Suprapubic skin (tissue), 4 donors: Measurements from ENCODE around the gene LTC4S. TPM values are rescaled to one million over a fixed set of nuclear protein-coding genes. Genes with fewer than 3 reads are reported as not detected.
A peak's percentile ranks its signal among the peaks of the same experiment; 100 is the strongest.

Experiments
- DNase-seq, 2 donors: peaks; one replicate each; pipeline ENCODE4 v3.0.0-alpha.2; 2019; ENCODE audit warnings: low spot score in 2 of 2
- H3K27ac ChIP-seq: fragments of 200-600 bp; sonication (generic); one replicate; pipeline ENCODE4 v1.5.1; 2019
- H3K27me3 ChIP-seq: fragments of 200-600 bp; sonication (generic); one replicate; pipeline ENCODE4 v1.5.1; 2019
- H3K36me3 ChIP-seq: fragments of 200-600 bp; sonication (generic); one replicate; pipeline ENCODE4 v1.5.1; 2019
- H3K4me1 ChIP-seq: fragments of 200-600 bp; sonication (generic); one replicate; pipeline ENCODE4 v1.5.1; 2019
- H3K4me3 ChIP-seq: fragments of 200-600 bp; sonication (generic); one replicate; pipeline ENCODE4 v1.5.1; 2019; ENCODE audit warnings: mild to moderate bottlenecking
- H3K9me3 ChIP-seq: fragments of 200-600 bp; sonication (generic); one replicate; pipeline ENCODE4 v1.5.1; 2019
- EP300 ChIP-seq: sonication (generic); formaldehyde crosslinking; IDR thresholded peaks from one replicate; pipeline ENCODE4 v1.6.1; 2017; ENCODE audit warnings: antibody characterized with exemption
- POLR2A ChIP-seq, 2 donors: fragments of 450-650 bp; IDR thresholded peaks; one replicate each; pipeline ENCODE4 v1.6.1; 2017; ENCODE audit warnings: antibody characterized with exemption in 2 of 2, mild to moderate bottlenecking in 2 of 2, moderate library complexity in 2 of 2
- POLR2AphosphoS5 ChIP-seq, 3 donors: sonication (generic); formaldehyde crosslinking; IDR thresholded peaks; one replicate each; pipeline ENCODE4 v1.6.1; 2017; ENCODE audit warnings: antibody characterized with exemption in 3 of 3
- WGBS: methylation state at CpG from one replicate; pipeline ENCODE4 v1.1.5; 2018; 5-methylcytosine and 5-hydroxymethylcytosine counted together
- total RNA-seq, 4 donors: library from RNA; depleted of rRNA; stranded (reverse); fragments of >200 nt; gene quantifications; one replicate each; pipeline ENCODE4 v1.1.0, GENCODE V29; 2016
- TF ChIP-seq, protein P1 (sequence below), 2 donors: fragments of 200-600 bp in 1 of 2; fragments of 450-650 bp in 1 of 2; sonication (generic) in 1 of 2; IDR thresholded peaks; one replicate each; pipeline ENCODE4 v1.5.1; 2016 to 2019; ENCODE audit warnings: antibody characterized with exemption in 2 of 2, mild to moderate bottlenecking in 1 of 2, moderate library complexity in 1 of 2

The LTC4S gene
- total RNA-seq, 4 donors from 2014 or later, result 3.5 to 7.9 (median 4.5) TPM

DNA sequence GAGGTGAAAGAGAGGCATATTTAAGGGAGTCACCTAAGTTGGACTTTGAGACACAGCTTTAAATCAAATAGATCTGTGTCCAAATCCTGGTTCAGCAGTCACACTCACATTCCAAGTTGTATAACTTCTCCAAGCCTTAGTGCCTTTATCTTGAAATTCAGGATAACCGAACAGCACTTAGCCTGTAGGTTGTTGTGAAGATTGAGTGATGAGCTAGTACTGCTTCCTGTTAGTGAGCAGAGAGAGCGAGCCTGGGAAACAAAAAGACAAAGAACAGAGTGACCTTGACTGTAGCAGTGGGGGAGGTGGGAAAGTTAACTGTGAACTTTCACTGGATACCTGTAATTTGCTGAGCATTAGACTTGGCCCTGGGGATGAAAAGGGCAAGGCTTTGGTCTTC is 38.8 kb upstream of the LTC4S start:
- TF ChIP-seq, protein P1, sequence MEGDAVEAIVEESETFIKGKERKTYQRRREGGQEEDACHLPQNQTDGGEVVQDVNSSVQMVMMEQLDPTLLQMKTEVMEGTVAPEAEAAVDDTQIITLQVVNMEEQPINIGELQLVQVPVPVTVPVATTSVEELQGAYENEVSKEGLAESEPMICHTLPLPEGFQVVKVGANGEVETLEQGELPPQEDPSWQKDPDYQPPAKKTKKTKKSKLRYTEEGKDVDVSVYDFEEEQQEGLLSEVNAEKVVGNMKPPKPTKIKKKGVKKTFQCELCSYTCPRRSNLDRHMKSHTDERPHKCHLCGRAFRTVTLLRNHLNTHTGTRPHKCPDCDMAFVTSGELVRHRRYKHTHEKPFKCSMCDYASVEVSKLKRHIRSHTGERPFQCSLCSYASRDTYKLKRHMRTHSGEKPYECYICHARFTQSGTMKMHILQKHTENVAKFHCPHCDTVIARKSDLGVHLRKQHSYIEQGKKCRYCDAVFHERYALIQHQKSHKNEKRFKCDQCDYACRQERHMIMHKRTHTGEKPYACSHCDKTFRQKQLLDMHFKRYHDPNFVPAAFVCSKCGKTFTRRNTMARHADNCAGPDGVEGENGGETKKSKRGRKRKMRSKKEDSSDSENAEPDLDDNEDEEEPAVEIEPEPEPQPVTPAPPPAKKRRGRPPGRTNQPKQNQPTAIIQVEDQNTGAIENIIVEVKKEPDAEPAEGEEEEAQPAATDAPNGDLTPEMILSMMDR (IDR thresholded peaks at IDR 0.05), result no peak
- TF ChIP-seq POLR2AphosphoS5 (IDR thresholded peaks at IDR 0.05) (no peak), POLR2A (IDR thresholded peaks at IDR 0.05) (no peak), EP300 (no peak)
- 83% methylated on average over 2 of the region's 2 CpGs for WGBS
- no peak overlapping the region for H3K27ac ChIP-seq
- DNase-seq, result no peak
- no peaks in the 10 kb centered on the region for H3K36me3 ChIP-seq
- no peaks in the 10 kb centered on the region for H3K9me3 ChIP-seq
- no peaks in the 10 kb centered on the region for H3K27me3 ChIP-seq
- H3K4me3 ChIP-seq, result no peak overlapping the region
- H3K4me1 ChIP-seq, result peaks cover 15% of the 10 kb centered on the region

DNA sequence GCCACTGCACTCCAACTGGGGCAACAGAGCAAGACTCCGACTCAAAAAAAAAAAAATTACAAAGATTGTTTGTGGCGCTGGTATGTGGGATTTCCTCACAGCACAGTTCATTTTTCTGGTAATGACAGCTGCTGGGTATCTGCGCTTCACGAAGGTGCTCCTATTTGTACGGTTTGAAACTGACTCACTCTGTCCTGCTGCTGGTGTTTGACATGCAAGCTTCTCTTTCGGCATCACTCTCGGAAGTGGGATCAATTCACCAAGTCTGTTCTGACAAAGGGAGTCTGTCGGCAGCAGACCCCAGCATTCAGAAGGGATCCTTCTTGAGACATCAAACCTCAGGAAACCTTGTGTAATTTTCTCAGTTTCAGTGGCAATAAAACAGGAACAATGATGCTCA is 34.8 kb upstream of the LTC4S start:
- WGBS, result 94% methylated on average over 8 of the region's 8 CpGs
- no peak for DNase-seq
- no peak overlapping the region for H3K27ac ChIP-seq
- TF ChIP-seq POLR2AphosphoS5 (IDR thresholded peaks at IDR 0.05) (no peak), EP300 (no peak), POLR2A (IDR thresholded peaks at IDR 0.05) (no peak)
- TF ChIP-seq, protein P1 (IDR thresholded peaks at IDR 0.05), result no peak
- H3K4me3 ChIP-seq, result no peak overlapping the region
- no peaks in the 10 kb centered on the region for H3K27me3 ChIP-seq
- H3K9me3 ChIP-seq, result no peaks in the 10 kb centered on the region
- peaks cover 47% of the 10 kb centered on the region for H3K4me1 ChIP-seq
- no peaks in the 10 kb centered on the region for H3K36me3 ChIP-seq

DNA sequence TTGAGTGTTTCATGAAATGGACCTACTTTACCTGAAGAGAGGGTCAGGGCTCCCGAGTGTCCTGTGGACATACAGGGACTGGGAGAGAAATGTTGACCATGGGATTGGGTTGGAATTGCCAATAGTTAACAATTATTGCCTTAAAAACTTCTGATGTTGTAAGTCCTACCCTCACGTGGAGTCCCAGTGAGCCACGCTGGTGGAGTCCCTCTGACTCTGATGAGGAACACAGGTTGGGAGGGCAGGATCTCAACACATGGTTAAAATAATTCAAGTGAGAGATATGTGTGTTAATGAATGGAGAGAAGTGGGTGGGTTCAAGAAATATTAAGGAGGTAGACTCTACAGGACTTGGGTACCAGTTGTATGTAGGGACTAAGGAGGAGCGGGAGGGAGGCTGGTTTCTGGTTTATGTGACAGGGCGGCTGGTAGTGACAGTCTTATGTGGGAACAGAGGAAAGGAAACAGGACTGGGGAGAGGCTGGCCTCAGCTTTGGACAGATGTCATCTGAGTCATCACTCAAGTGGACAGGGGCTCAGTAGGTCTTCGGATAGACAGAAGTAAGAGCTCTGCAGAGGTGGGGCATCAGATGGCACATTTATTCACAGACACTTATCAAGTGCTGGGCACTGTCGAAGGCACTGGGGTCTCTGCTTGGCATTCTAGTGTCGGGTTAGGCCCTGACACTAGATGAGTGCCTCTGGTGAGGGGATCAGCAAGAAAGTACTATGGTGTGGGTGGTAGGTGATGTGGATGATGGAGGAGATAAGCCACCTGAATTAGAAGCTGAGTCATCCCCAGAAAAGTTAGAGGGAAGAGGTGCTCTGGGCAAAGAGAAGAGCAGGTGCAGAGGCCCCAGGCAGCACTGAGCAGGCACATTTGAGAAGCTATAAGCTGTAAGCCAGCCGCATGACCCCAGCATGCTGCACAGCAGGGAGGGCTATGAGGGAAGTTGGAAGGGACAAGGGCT is 33.9 kb upstream of the LTC4S start:
- H3K4me1 ChIP-seq, result peaks cover 49% of the 10 kb centered on the region
- no peak for TF ChIP-seq POLR2A (IDR thresholded peaks at IDR 0.05)
- TF ChIP-seq, protein P1 (IDR thresholded peaks at IDR 0.05), result no peak
- WGBS, result 89% methylated on average over 9 of the region's 9 CpGs
- H3K27me3 ChIP-seq, result no peaks in the 10 kb centered on the region
- DNase-seq, result no peak
- H3K36me3 ChIP-seq, result no peaks in the 10 kb centered on the region
- H3K4me3 ChIP-seq, result no peak overlapping the region
- no peak overlapping the region for H3K27ac ChIP-seq
- no peaks in the 10 kb centered on the region for H3K9me3 ChIP-seq

DNA sequence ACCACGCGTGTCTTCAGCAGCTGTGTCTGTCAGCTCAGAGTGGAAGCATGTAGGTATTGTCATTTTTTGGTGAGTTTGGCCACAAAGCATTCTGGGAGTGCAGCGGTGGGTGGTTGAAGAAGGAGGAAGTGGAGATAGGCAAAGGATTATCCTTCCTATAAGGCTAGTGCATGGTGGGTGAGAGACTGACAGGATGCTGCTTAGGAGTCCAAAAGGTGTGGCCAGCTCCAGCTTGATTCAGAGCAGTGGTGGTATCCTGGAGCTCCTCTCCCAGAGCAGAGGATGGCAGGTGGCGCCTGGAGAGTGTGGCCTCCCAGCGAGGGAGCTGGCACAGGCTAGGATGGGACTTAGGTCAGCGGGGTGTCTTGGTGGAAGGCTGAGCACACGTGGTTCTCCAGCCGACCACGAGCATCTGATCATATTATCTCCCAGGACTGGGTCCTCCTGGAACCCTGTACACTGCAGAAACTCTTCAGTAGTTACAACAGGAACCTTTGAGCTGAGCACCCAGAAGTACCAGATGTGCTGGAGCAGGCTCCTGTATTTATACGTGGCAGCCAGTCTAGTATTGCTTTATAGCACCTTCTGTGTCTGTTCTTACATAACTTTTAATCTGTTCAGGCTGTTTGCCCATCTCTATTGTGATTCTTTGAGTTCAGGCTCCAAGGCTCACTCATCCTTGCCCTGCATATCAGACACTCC is 31.6 kb upstream of the LTC4S start:
- no peaks in the 10 kb centered on the region for H3K9me3 ChIP-seq
- H3K27me3 ChIP-seq, result no peaks in the 10 kb centered on the region
- H3K4me3 ChIP-seq, result no peak overlapping the region
- H3K36me3 ChIP-seq, result peaks cover 15% of the 10 kb centered on the region
- WGBS, result 38% methylated on average over 10 of the region's 10 CpGs
- peaks cover 67% of the 10 kb centered on the region for H3K4me1 ChIP-seq
- TF ChIP-seq EP300 (no peak), POLR2AphosphoS5 (IDR thresholded peaks at IDR 0.05) (no peak), POLR2A (IDR thresholded peaks at IDR 0.05) (no peak)
- TF ChIP-seq, protein P1 (IDR thresholded peaks at IDR 0.05), result no peak
- DNase-seq, result no peak
- peak overlapping the region; percentile 45 for H3K27ac ChIP-seq

DNA sequence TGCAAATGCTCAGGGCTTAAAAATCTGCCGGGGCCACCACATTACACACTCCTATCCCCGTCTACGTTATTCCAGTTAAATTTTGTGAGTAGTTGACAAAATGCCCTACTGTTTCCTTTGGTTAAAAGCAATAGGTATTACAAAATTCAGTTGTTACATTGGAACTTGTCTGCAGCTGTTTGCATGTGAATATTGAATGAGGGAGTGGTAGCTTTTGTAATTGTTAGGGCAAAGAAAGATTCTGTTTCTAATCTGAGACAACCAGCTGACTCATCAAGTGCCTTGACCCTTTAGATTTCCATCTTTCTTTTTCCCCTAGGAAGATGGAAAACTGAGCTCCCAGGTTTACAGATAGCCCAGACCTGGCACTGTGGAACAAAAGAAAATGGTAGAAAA is 31.0 kb upstream of the LTC4S start:
- DNase-seq, result no peak
- Histone ChIP-seq H3K27me3 (no peaks in the 10 kb centered on the region), H3K27ac (peak overlapping the region; percentile 45), H3K4me3 (no peak overlapping the region), H3K4me1 (peaks cover 67% of the 10 kb centered on the region), H3K9me3 (no peaks in the 10 kb centered on the region), H3K36me3 (peaks cover 15% of the 10 kb centered on the region)
- 13% methylated on average over 3 of the region's 3 CpGs for WGBS
- TF ChIP-seq, protein P1 (IDR thresholded peaks at IDR 0.05), result no peak
- TF ChIP-seq POLR2AphosphoS5 (IDR thresholded peaks at IDR 0.05), result no peak
- TF ChIP-seq EP300, result no peak
- no peak for TF ChIP-seq POLR2A (IDR thresholded peaks at IDR 0.05)
